GM19099 (cell line): ENCODE data around the gene KRT4.

Source experiments
- POLR2A ChIP-seq: IDR thresholded peaks from 3 replicates; pipeline ENCODE4 v1.6.1; 2011; ENCODE audit warnings: low read depth; ENCODE audit not compliant: insufficient read length; ENCODE audit errors: extremely low read depth

Gene KRT4

DNA sequence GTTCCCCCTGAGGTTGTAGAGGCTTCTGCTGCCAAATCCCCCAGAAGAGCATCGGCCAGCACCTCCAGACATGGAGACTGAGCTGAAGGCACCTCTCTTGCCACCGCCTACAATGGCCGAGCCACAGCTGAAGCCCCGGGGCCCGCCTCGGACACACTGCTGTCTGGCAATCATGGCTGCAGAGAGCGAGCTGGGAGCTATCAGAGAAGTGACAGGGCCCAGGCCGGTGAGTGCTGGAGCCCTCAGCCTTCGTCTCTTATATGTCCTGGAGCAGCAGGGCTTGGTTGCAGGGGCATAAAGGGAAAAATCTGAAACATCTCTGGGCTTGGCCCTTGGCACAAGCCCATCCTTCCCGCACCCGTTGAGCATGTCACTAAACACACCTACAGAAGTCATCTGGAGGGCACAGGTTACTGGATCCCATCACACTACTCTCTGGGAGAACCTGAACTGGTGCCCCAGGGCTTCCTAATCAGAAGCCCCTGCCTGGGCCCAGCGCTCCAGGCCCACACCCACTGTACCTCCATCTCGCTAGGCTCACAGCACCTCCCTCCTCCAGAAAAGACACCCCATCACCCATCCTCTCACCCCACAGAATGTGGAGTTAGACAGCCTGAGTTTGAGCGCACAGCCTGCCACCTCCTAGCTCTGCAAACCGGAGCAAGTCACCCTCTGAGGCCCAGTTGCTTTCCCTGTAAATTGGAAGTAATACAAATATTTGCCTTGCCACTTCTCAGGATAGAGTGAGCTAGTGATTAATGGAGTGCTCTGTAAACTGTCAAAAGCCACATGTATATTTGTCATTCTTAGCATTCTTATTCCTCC is at the start of gene KRT4:
KRT4 (minus strand) TSS at position 232 of the 825 bp plus-strand sequence; CDS start at position 174, 58 bp downstream.
- TF ChIP-seq POLR2A, result no peak

DNA sequence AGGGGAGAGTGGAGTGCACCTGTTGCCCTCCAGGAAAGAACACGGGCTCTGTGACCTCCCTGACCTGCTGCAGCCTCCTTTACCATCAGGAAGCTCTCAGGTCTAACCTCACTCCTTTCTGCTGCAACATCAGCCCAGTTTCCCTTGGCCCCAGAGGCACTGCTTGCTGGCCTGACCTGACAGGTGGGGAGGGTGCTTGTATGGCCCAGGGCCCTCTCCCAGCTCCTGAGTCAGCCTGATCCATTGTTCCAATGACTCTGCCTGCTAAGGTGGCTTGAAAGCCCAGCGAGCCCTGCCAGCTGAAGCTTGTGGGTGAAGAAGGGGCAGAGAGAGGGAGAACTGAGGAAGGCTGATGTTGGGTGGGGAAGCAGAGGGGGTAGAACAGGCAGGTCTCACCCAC is 48.1 kb upstream of the KRT4 start:
- no peak for TF ChIP-seq POLR2A

DNA sequence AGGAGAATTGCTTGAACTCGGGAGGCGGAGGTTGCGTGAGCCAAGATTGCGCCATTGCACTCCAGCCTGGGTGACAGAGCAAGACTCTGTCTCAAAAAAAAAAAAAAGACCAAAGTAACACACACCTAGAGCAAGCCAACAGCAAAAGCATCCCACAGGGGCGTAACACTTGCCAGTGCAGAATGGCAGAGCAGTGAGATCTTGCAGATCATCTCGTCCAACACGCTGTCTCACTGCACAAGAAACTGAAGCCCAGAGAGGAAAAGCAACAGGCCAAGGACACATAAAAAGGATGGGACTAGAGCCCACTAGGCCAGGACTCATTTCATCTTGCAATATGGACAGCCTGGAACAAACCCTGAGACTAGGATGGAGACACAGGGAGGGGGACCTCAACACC is 47.6 kb upstream of the KRT4 start:
- no peak for TF ChIP-seq POLR2A

DNA sequence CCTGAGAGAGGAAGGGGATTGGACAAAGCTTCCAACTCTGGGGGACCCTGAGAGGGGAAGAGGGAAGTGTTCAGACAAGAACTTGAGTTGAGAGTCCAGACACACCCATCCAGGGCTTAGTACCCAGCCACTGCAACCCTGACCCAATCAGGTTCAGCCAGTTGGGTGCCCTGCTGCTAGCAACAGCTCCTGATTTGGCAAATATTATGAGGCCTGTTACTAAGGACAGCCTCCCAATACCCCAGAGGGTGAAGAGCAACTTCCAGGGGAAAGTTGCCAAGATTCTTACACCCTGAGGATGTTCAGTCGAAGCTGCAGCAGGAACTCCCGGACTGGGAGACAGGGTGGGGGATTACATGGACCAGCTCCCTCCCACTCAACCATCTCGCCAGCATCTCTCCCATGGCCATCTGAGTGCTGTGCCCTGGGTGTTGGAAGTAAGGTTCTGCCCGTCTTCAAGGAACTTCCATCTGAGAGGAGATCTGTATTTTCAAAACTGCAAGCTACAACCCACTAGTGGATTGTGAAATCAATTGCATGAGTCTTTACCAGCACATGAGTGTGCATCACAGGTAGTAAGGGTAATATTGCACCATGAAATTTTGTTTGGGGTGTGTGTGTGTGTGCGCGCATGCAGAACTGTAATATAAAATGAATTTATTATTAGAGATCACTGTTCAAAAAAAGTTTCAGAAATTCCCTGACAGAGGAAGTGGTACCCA is 46.3 kb upstream of the KRT4 start:
- TF ChIP-seq POLR2A, result no peak

DNA sequence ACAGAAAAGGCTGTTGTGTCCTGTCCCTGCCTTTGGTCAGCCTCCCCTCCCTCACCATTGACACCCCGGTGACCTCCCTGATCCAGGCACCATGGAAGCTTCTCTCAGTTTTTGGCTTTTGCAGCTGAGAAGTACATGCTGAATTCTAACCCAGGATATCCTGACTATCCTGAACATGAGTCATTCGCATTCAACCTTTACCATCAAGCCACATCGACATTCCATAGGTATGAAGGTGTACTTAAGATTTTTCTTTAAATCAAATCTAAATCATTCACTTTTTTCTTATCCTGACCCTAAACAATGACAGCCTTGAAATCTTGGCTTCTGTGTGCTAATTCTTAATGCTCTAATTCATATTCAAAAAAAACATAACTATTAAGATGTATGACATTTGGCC is 43.6 kb upstream of the KRT4 start:
- no peak for TF ChIP-seq POLR2A

DNA sequence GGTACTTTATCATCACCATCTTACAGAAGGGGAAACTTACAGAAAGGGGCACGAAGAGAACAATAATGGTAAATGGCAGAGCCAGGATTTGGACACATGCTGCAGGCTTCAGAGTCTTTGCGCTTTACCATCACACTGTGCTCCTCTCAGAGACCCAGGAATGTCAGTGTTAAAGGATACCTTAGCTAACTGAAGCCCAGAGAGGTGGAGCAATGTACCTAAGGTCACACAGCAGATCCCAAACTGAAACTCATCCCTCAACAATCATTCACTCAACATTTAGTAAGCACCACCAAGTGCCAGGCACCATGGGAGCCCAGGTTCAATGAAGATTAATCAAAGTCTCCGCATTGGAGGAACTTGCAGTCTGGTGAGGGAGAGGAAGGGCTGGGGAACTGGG is 42.9 kb upstream of the KRT4 start:
- no peak for TF ChIP-seq POLR2A

DNA sequence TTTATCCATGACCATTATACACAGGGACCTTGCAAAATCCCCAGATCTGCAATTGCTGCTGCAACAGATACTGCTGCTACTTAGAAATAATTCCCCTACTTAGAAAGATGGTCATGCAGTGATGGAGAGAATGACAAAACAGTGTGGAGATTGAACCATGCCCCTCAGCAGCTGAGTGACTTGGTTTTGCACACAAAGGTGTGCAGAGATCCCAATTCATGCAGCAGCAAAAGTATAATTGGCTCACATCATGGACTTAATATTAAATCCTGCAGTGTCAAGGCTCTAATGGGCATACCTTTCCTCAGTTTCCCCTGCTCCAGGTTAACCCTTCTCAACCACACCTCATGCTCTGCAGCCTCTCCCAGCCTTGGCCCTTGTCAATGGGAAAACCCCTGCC is 37.9 kb upstream of the KRT4 start:
- TF ChIP-seq POLR2A, result no peak

DNA sequence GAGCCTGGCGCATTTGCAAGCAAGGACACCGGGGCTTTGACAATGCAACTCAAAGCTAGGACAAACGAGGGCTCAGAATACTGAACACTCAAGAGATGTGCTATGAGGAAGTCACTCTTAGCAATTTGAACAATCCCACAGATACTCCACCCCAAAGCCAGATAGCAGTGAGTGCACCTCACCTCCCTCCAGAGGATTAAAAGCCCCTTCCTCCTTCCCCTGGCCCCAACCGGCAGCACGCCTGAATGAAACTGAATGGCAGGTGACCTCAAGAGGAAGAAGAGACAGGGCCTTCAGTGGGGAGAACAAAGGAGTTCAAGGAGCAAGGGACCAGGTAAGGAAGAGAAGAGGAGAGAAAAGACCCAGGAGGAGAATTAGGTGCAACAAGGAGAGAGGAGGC is 36.8 kb upstream of the KRT4 start:
- no peak for TF ChIP-seq POLR2A

DNA sequence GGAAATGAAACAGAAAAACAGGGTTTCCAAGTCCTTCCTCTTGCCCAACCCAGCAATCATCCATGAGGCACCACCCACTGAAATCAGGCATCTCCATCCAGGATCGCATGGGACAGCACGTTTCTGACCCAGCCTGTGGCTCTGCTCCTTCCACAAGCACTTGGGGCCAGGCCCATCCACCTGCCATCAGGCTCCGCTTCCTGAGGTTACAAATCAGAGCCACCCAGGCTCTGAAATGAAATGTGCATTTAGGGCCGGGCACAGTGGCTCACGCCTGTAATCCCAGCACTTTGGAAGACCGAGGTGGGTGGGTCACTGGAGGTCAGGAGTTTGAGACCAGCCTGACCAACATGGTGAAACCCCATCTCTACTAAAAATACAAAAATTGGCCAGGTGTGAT is 35.6 kb upstream of the KRT4 start:
- no peak for TF ChIP-seq POLR2A

DNA sequence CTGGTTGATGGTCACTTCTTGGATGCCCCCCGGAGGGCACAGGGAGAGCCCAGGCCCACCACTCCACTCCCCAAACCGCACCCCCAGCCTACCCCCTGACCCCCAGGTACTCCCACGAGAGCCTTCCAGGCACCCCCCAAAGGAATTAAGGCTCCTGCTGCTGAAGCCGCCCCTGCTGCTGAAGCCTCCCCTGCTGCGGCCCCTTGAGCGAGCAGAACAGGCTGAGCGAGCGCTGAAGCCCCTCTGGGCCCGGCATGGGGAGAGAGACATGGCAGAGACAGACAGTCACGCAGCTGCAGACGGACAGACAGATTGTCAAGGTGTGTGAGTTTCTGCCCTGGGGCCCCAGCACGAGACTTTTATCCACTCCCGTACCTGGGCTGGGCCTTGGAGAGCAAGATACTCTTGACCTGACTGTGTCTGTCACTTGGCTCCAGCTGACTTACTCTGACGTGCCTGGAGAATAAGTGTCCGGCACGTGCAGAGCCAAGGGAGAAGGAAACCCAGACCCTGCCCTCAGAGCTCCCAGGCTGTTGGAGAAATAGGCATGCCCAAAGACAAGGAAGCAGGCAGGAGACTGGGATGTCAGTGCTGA is 34.8 kb upstream of the KRT4 start, which contains the start of gene KRT78:
KRT78 (minus strand) TSS at position 334 of the 595 bp plus-strand sequence; CDS start at position 270, 64 bp downstream.
- no peak for TF ChIP-seq POLR2A

DNA sequence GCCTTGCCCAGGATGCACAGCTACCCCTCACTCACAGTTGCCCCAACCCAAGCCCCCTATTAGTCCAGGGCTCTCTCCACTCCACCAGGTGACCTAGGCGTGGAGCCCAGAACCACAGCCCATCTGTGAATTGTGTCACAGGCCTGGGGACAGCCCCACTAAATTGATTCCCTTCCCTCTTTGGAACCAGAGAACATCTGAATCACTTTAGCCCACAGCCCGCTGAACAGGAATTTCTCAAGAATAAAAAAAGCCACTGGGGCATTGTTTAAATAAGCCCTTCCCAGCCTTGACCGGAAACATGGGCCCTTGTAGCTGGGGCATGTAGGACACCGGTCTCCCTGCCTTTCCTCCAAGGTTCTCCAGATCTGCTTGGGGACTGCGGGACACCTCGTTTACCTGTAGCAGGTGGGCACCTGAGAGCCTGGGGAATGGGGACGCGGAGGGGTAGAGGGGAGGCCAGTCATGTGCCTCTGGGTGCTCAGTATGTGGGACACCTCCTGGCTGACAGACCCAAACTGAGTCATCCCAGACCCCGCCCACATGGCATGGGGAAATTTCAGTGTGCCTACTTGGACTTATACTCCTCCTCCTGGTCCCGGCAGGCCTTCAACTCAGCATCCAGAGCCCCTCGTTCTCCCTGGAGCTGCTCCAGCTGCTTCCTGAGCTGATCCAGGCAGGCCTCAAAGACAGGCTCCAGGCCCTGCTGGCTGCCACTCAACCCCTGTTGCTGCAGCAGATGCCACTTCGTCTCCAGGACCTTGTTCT is 33.6 kb upstream of the KRT4 start:
- TF ChIP-seq POLR2A, result no peak

DNA sequence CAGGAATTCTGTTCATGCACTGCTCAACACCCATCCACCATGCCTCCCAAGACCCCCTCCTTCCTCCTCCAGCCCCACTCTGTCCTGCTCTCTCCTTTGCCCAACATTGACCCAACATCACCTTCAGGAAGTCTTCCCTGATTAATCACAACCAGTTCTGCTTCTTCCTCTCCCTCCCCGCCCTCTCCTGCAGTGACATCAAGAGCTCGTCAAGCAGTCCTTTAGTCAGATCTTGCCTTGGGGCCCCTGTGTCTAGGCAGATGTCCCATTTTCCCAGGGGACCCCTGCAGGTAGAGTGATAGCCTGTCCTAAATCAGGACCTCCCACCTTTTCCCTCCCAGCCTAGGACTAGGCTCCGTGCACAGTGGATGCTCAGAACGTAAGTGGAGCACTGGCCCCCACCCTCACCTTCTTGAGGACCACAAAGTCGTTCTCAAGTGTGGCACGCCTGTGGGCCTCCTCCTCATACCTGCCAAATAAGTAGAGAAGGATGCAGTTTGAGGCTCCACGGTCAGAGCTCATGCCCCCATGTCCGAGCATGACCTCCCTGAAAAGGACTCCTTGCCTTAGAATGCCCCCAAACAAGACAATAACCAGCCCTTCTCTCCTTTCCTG is 32.5 kb upstream of the KRT4 start:
- no peak for TF ChIP-seq POLR2A

DNA sequence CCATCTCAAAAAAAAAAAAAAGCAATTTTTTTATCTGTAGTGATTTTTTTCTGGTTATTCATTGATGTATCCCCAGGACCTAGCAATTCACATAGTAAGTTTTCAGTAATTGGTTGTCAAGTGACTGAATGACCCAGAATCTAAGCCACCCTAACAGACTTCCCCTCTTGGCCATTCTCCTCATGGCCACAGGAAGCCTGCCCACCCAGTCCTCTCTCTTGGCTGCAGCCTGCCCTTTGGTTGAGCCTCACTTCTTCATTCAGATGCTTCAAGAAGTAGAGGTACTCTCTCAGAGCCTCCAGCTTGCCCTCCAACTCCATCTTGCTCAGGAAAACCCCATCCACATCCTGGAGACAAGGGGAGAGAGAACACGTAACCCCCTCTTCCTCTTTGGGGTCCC is 32.0 kb upstream of the KRT4 start:
- TF ChIP-seq POLR2A, result no peak

DNA sequence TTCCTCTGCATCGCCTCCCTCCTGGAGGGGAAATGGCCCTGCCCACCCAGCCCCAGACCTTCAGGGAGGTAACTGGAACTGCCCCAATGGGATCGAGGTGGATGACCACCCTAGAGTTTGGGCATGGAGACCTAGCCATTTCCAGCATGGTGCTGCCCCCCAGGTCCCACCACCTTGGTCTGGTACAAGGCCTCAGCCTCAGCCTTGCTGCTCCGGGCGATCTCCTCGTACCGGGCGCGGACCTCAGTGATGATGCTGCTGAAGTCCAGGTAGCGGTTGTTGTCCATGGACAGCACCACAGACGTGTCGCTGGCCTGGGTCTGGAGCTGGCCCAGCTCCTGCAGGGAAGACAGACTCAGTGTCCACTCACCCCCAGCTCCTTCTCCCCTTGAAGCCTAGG is 30.5 kb upstream of the KRT4 start:
- TF ChIP-seq POLR2A, result no peak
